HFFc6 (cell line): ENCODE results near the gene MTG1. TPM values are rescaled to one million over a fixed set of nuclear protein-coding genes. Genes with fewer than 3 reads are reported as not detected.

Experiments
- DNase-seq: peaks from one replicate; pipeline ENCODE4 v3.0.0-alpha.2; 2018
- H3K27ac Mint-ChIP-seq: 2 replicates; pipeline ENCODE4 v1.8.0; 2020; ENCODE audit warnings: mild to moderate bottlenecking, mixed read lengths
- H3K27me3 Mint-ChIP-seq: 2 replicates; pipeline ENCODE4 v1.8.0; 2021; ENCODE audit warnings: mild to moderate bottlenecking, moderate library complexity, mixed read lengths; ENCODE audit not compliant: insufficient read depth
- H3K36me3 Mint-ChIP-seq: 2 replicates; pipeline ENCODE4 v1.8.0; 2021; ENCODE audit warnings: low read depth, mixed read lengths
- H3K4me1 Mint-ChIP-seq: 2 replicates; pipeline ENCODE4 v1.8.0; 2020; ENCODE audit warnings: low read depth, mixed read lengths
- H3K4me3 Mint-ChIP-seq: 2 replicates; pipeline ENCODE4 v1.8.0; 2020; ENCODE audit warnings: mild to moderate bottlenecking, moderate library complexity, mixed read lengths
- H3K9me3 Mint-ChIP-seq: 2 replicates; pipeline ENCODE4 v1.8.0; 2020; ENCODE audit warnings: mild to moderate bottlenecking, mixed read lengths
- total RNA-seq, 6 experiments: library from RNA; stranded (reverse); fragmentation: NEBNext Ultra II Directional; extraction: Animal tissue kit (Norgen Biotek cat#: 25700); gene quantifications; 2 replicates in 1 of 6; 3 replicates in 5 of 6; pipeline ENCODE4 v1.2.3, GENCODE V29; 2021
- TF ChIP-seq, protein P1 (sequence below): fragments of 200-600 bp; sonication (generic); IDR thresholded peaks from 2 replicates; pipeline ENCODE4 v1.5.0; 2021; ENCODE audit warnings: antibody characterized with exemption, mild to moderate bottlenecking

Gene MTG1
- total RNA-seq, 6 experiments from 2014 or later, result 23.7 to 33.0 (median 26.6) TPM

DNA sequence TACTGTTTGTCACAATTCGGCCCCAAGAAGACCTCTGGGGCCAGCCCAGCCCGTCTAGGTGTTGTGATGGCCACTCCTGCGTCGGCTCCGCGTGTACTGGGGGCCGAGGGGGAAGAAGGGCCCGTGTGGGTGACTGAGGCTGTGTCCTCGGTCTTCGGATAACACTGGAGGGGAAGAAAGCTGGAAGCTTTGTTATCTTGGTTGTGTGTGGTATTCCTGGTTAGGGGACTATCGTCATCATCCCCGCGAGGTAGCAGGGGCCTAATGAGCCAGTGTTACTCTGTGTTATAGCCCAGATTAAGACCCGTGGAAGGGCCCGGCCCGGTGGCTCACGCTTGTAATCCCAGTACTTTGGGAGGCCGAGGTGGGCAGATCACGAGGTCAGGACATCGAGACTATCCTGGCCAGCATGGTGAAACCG, 854 bp downstream of the MTG1 start:
- Mint-ChIP-seq H3K4me1 (peaks cover 23% of the 10 kb centered on the region), H3K36me3 (peaks cover 28% of the 10 kb centered on the region), H3K4me3 (peak overlapping the region; percentile 96), H3K27me3 (no peaks in the 10 kb centered on the region), H3K27ac (peak overlapping the region; percentile 93), H3K9me3 (no peaks in the 10 kb centered on the region)
- no peak for DNase-seq
- TF ChIP-seq, protein P1, sequence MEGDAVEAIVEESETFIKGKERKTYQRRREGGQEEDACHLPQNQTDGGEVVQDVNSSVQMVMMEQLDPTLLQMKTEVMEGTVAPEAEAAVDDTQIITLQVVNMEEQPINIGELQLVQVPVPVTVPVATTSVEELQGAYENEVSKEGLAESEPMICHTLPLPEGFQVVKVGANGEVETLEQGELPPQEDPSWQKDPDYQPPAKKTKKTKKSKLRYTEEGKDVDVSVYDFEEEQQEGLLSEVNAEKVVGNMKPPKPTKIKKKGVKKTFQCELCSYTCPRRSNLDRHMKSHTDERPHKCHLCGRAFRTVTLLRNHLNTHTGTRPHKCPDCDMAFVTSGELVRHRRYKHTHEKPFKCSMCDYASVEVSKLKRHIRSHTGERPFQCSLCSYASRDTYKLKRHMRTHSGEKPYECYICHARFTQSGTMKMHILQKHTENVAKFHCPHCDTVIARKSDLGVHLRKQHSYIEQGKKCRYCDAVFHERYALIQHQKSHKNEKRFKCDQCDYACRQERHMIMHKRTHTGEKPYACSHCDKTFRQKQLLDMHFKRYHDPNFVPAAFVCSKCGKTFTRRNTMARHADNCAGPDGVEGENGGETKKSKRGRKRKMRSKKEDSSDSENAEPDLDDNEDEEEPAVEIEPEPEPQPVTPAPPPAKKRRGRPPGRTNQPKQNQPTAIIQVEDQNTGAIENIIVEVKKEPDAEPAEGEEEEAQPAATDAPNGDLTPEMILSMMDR, result no peak

DNA sequence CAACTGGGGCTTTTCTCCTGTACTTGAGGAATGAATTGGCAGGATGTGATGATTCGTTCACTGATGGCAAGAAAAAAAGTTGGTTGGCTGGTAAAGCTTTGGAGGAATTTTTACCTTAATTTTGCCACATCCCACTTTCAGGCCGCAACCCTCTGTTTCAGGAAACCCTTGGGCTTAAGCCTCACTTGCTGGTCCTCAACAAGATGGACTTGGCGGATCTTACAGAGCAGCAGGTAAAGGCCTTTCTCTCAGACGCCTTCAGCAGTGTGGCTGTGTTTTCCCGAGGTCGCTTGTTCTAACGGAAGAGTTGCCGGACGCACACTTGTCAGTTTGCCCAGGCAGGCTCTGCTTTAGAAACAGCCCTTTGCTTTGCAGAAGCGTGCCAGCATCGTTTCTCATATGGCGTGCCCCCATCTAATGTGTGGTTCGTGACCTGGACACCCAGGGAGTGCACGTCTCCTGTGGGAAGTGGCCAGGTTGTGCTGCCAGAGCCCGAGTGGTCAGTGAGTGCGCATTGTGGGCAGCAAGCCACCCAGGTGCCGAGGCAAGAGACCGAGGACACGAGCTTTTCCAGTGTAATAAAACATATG, 2.2 kb downstream of the MTG1 start:
- H3K36me3 Mint-ChIP-seq, result peaks cover 28% of the 10 kb centered on the region
- 0 out of 2 replicates have a peak overlapping the region, but pooled peaks have one; percentile 65 for H3K27ac Mint-ChIP-seq
- no peaks in the 10 kb centered on the region for H3K9me3 Mint-ChIP-seq
- peak overlapping the region; percentile 96 for H3K4me3 Mint-ChIP-seq
- DNase-seq, result no peak
- peaks cover 13% of the 10 kb centered on the region for H3K4me1 Mint-ChIP-seq
- TF ChIP-seq, protein P1, result no peak
- H3K27me3 Mint-ChIP-seq, result no peaks in the 10 kb centered on the region

GRCh38 chr10:133397938-133398337, 4.0 kb downstream of the MTG1 start:
- Mint-ChIP-seq H3K4me3 (no peak overlapping the region), H3K27me3 (no peaks in the 10 kb centered on the region), H3K4me1 (peaks cover 13% of the 10 kb centered on the region), H3K27ac (peak overlapping the region; percentile 46; the same call in 1 of the 2 replicates), H3K36me3 (peaks cover 34% of the 10 kb centered on the region), H3K9me3 (no peaks in the 10 kb centered on the region)
- TF ChIP-seq, protein P1, result no peak
- no peak for DNase-seq

DNA sequence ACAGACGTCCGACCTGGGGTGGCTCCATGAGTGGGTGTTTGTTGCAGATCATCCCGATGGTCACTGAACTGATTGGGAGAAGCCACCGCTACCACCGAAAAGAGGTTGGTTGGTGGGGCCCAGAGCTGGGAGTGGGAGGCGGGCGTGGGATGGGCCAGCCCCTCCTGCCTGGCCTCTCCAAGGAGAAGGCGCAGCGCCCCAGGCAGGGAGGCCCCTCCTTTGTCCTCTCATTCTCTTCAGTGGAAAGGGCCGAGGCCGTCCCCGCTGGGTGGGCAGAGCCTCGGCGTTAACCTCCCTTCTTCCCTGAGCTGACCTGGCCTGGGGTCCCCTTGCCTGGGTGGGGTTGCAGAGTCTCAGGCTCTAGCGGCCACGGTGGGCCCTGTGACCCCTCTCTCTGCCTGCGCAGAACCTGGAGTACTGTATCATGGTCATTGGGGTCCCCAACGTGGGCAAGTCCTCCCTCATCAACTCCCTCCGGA, 5.2 kb downstream of the MTG1 start:
- peaks cover 43% of the 10 kb centered on the region for H3K36me3 Mint-ChIP-seq
- DNase-seq, result no peak
- no peaks in the 10 kb centered on the region for H3K27me3 Mint-ChIP-seq
- no peak overlapping the region for H3K4me3 Mint-ChIP-seq
- peaks cover 14% of the 10 kb centered on the region for H3K4me1 Mint-ChIP-seq
- no peaks in the 10 kb centered on the region for H3K9me3 Mint-ChIP-seq
- TF ChIP-seq, protein P1, result no peak
- H3K27ac Mint-ChIP-seq, result no peak overlapping the region

- TF ChIP-seq, protein P1, result no peak
- H3K27ac Mint-ChIP-seq, result peak overlapping the region; percentile 38; the same call in 1 of the 2 replicates
- H3K27me3 Mint-ChIP-seq, result no peaks in the 10 kb centered on the region
- H3K9me3 Mint-ChIP-seq, result no peaks in the 10 kb centered on the region
- H3K4me3 Mint-ChIP-seq, result no peak overlapping the region
- peaks cover 39% of the 10 kb centered on the region for H3K36me3 Mint-ChIP-seq
- DNase-seq, result no peak
- peaks cover 25% of the 10 kb centered on the region for H3K4me1 Mint-ChIP-seq
These were observed 6.9 kb downstream of the MTG1 start for GRCh38 chr10:133400624-133401424.
